Cardiac muscle cell (in vitro differentiated cells and primary cell): ENCODE measurements around the gene TRA2A. TPM values are rescaled to one million over a fixed set of nuclear protein-coding genes. Genes with fewer than 3 reads are reported as not detected.
"Not testable (repeated sequence)": the region's sequence is repeated elsewhere in the genome, so short reads cannot be mapped to it uniquely, and the experiment has no call there.

Experiments
- DNase-seq, 2 donors: peaks; one replicate each; pipeline versions ENCODE4 v3.0.0 to v3.0.0-alpha.2; 2010 to 2017; ENCODE audit warnings: low read depth in 1 of 2, low spot score in 1 of 2
- H3K27ac ChIP-seq: fragments of 200-600 bp; sonication (generic); 2 replicates; pipeline ENCODE4 v1.5.1; 2016
- H3K27me3 ChIP-seq: fragments of 200-600 bp; sonication (generic); 2 replicates; pipeline ENCODE4 v1.6.0; 2016; ENCODE audit warnings: control low read depth
- H3K36me3 ChIP-seq: fragments of 200-600 bp; sonication (generic); 2 replicates; pipeline ENCODE4 v1.5.1; 2016; ENCODE audit warnings: control low read depth
- H3K4me1 ChIP-seq: fragments of 200-600 bp; sonication (generic); 2 replicates; pipeline ENCODE4 v1.8.1; 2017; ENCODE audit warnings: low read depth, mild to moderate bottlenecking, mixed run types
- H3K4me3 ChIP-seq: fragments of 200-600 bp; sonication (generic); 2 replicates; pipeline ENCODE4 v1.5.1; 2016; ENCODE audit warnings: mild to moderate bottlenecking
- H3K9me3 ChIP-seq: fragments of 200-600 bp; sonication (generic); 2 replicates; pipeline ENCODE4 v1.5.1; 2017; ENCODE audit warnings: low read depth, mild to moderate bottlenecking, control low read depth
- CTCF ChIP-seq: IDR thresholded peaks from 2 replicates; pipeline ENCODE4 v1.5.1; 2012; ENCODE audit warnings: low read depth, mild to moderate bottlenecking, low read length
- polyA plus RNA-seq: library from polyadenylated mRNA; unstranded; fragments of >200 nt; fragmentation: Nextera tagmentation; extraction: Ambion mirVana; gene quantifications from 2 replicates; pipeline ENCODE4 v1.2.1, GENCODE V29; 2016
- total RNA-seq: library from RNA; depleted of rRNA; stranded (reverse); fragments of >200 nt; gene quantifications from 2 replicates; pipeline ENCODE4 v1.2.3, GENCODE V29; 2016

Gene TRA2A
- total and polyA plus RNA-seq, 2 experiments from 2014 or later = 47.4 to 68.7 TPM

GRCh38 chr7:23491502-23491901 is 40.3 kb downstream of the TRA2A start:
- no peak overlapping the region for H3K27ac ChIP-seq
- no peaks in the 10 kb centered on the region for H3K4me1 ChIP-seq

GRCh38 chr7:23490357-23491135 is 41.2 kb downstream of the TRA2A start:
- DNase-seq = peak in 1 of 2 donors; percentile 55
- Histone ChIP-seq H3K27me3 (no peaks in the 10 kb centered on the region), H3K4me1 (no peaks in the 10 kb centered on the region), H3K9me3 (no peaks in the 10 kb centered on the region), H3K36me3 (no peaks in the 10 kb centered on the region), H3K27ac (no peak overlapping the region), H3K4me3 (no peak overlapping the region)
- no peak for TF ChIP-seq CTCF

More at GRCh38 chr7:23491502-23491901, 40.3 kb downstream of the TRA2A start:
- H3K4me3 ChIP-seq = no peak overlapping the region
- TF ChIP-seq CTCF = no peak
- no peaks in the 10 kb centered on the region for H3K9me3 ChIP-seq
- no peaks in the 10 kb centered on the region for H3K27me3 ChIP-seq
- H3K36me3 ChIP-seq = no peaks in the 10 kb centered on the region
- DNase-seq = peak in 1 of 2 donors; percentile 26

- H3K36me3 ChIP-seq, H3K27me3 ChIP-seq, H3K4me3 ChIP-seq, H3K27ac ChIP-seq, H3K9me3 ChIP-seq, H3K4me1 ChIP-seq, DNase-seq: not testable (repeated sequence)
These were observed 43.1 kb downstream of the TRA2A start for GRCh38 chr7:23488714-23489113.

GRCh38 chr7:23487670-23488069 is 44.1 kb downstream of the TRA2A start:
- no peaks in the 10 kb centered on the region for H3K27me3 ChIP-seq
- H3K36me3 ChIP-seq = no peaks in the 10 kb centered on the region
- no peak for TF ChIP-seq CTCF
- H3K4me1 ChIP-seq = no peaks in the 10 kb centered on the region
- no peak overlapping the region for H3K27ac ChIP-seq
- H3K9me3 ChIP-seq = no peaks in the 10 kb centered on the region
- DNase-seq = no peak
- no peak overlapping the region for H3K4me3 ChIP-seq

GRCh38 chr7:23486002-23486773 is 45.6 kb downstream of the TRA2A start:
- Histone ChIP-seq H3K27ac (peak overlapping the region; percentile 12), H3K36me3 (no peaks in the 10 kb centered on the region), H3K27me3 (no peaks in the 10 kb centered on the region), H3K4me1 (no peaks in the 10 kb centered on the region), H3K4me3 (no peak overlapping the region), H3K9me3 (no peaks in the 10 kb centered on the region)
- DNase-seq = no peak
- no peak for TF ChIP-seq CTCF

- no peak for TF ChIP-seq CTCF
- Histone ChIP-seq H3K27me3 (no peaks in the 10 kb centered on the region), H3K4me1 (peaks cover 4% of the 10 kb centered on the region), H3K9me3 (no peaks in the 10 kb centered on the region), H3K4me3 (no peak overlapping the region), H3K27ac (no peak overlapping the region), H3K36me3 (no peaks in the 10 kb centered on the region)
- no peak for DNase-seq
These were observed 49.1 kb downstream of the TRA2A start for GRCh38 chr7:23482686-23483085.
